GM10266 (cell line): Measurements from ENCODE around the gene PPARG.

Experiments
- DNase-seq: peaks from one replicate; pipeline ENCODE4 v3.0.0; 2012; ENCODE audit errors: extremely low spot score
- TF ChIP-seq, protein P1 (sequence below): IDR thresholded peaks from 2 replicates; pipeline ENCODE4 v1.5.1; 2012; ENCODE audit warnings: mild to moderate bottlenecking, low read depth; ENCODE audit not compliant: control insufficient read depth, insufficient read depth; ENCODE audit errors: missing control alignments

PPARG gene

GRCh38 chr3:12301031-12301430 lies 12.2 kb downstream of the PPARG start:
- TF ChIP-seq, protein P1, sequence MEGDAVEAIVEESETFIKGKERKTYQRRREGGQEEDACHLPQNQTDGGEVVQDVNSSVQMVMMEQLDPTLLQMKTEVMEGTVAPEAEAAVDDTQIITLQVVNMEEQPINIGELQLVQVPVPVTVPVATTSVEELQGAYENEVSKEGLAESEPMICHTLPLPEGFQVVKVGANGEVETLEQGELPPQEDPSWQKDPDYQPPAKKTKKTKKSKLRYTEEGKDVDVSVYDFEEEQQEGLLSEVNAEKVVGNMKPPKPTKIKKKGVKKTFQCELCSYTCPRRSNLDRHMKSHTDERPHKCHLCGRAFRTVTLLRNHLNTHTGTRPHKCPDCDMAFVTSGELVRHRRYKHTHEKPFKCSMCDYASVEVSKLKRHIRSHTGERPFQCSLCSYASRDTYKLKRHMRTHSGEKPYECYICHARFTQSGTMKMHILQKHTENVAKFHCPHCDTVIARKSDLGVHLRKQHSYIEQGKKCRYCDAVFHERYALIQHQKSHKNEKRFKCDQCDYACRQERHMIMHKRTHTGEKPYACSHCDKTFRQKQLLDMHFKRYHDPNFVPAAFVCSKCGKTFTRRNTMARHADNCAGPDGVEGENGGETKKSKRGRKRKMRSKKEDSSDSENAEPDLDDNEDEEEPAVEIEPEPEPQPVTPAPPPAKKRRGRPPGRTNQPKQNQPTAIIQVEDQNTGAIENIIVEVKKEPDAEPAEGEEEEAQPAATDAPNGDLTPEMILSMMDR = no peak
- no peak for DNase-seq

- no peak for DNase-seq
- TF ChIP-seq, protein P1 = no peak
Measured at GRCh38 chr3:12301513-12301912, 12.6 kb downstream of the PPARG start.

DNA sequence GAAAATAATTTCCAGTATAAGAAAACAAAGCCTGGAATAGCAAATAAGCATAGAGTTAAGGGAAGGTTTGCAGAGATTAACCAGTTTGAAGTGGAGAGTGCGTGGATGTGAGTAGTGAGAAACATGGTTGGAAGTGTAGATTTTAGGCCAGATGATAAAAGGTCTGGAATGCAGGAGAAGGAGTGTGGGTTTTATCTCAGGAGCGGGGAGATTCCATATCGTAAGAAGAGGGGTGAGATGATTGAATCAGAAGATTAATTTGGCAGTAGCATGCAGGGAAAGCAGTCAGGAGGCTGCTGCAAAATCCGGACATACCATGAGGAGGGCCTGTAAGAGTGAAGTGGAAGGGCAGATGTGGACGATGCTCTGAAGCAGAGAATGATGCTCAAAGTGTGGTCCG lies 13.7 kb downstream of the PPARG start:
- DNase-seq = no peak
- TF ChIP-seq, protein P1 = no peak

DNA sequence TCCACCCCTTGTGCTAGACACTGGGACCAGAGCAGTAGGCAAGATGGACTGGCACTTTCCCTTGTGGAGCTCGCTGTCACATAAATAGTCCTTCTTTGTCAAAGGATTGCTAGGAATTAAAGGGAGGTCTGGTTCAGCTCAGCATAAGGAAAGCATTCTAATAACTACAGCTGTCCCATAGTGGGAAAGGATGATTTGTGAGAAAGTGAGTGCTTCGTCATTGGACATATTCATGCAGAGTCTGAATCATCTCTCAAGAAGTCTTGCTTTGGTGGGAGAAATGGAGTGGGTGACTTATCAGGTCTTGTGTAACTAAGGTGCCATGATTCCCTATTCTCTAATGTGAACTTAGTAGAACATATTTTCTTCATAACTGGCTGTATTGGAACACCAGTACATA lies 14.7 kb downstream of the PPARG start:
- no peak for DNase-seq
- TF ChIP-seq, protein P1 = no peak

GRCh38 chr3:12303993-12304392 lies 15.1 kb downstream of the PPARG start:
- TF ChIP-seq, protein P1 = no peak
- DNase-seq = no peak

DNA sequence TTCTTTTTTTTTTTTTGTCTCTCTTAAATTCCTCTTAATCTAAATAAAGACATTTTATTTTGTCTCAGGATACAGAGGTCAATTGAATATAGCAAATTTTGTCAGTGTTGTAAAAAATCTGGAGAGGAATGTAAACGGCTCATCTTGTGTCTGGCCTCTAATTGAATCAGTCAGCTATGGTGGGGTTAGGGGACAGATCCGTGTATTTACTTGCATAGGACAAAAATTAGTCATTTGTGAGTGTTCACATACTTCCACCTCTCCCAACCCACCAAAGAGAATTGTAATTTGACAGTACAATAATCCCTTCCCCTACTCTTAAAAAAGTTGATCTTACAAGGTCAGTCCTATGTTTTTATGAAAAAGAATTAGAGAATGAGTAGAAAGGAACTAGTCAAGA lies 18.3 kb downstream of the PPARG start:
- DNase-seq = no peak
- TF ChIP-seq, protein P1 = no peak

DNA sequence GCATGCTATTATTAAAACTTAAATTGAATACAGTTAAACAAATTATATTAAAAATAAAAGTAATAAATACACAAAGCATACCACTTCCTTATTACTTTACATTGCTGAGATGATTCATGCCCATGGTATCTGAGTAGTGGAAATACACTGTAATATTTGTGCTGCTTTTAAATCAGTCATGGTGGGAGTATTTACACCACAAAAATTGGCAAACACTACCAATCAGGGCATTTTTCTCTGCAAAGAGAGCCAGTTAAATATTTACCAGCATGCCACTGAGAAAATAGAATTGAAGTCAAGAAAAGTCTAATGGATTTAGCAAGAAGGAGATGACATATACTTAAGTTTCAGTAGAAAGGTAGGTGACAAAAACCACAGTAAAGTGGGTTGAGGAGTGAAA lies 19.6 kb downstream of the PPARG start:
- no peak for DNase-seq
- TF ChIP-seq, protein P1 = no peak
